Measurements from ENCODE around the gene SRRM2.

The SRRM2 gene

GRCh38 chr16:2777231-2777902 lies 24.9 kb downstream of the SRRM2 start, which contains the start of gene ELOB:
ELOB (minus strand) TSS chr16:2777280; CDS start chr16:2777239, 41 bp downstream.
- peak; percentile 84 for DNase-seq (ENCODE audit: low read depth)

GRCh38 chr16:2777903-2778629 lies 25.6 kb downstream of the SRRM2 start:
- no peak for DNase-seq (ENCODE audit: low read depth)

- DNase-seq (ENCODE audit: low read depth): no peak
These were observed 26.2 kb downstream of the SRRM2 start for GRCh38 chr16:2778630-2778958.

- no peak for DNase-seq (ENCODE audit: low read depth)
These were observed 26.9 kb downstream of the SRRM2 start for GRCh38 chr16:2779151-2779920.

DNA sequence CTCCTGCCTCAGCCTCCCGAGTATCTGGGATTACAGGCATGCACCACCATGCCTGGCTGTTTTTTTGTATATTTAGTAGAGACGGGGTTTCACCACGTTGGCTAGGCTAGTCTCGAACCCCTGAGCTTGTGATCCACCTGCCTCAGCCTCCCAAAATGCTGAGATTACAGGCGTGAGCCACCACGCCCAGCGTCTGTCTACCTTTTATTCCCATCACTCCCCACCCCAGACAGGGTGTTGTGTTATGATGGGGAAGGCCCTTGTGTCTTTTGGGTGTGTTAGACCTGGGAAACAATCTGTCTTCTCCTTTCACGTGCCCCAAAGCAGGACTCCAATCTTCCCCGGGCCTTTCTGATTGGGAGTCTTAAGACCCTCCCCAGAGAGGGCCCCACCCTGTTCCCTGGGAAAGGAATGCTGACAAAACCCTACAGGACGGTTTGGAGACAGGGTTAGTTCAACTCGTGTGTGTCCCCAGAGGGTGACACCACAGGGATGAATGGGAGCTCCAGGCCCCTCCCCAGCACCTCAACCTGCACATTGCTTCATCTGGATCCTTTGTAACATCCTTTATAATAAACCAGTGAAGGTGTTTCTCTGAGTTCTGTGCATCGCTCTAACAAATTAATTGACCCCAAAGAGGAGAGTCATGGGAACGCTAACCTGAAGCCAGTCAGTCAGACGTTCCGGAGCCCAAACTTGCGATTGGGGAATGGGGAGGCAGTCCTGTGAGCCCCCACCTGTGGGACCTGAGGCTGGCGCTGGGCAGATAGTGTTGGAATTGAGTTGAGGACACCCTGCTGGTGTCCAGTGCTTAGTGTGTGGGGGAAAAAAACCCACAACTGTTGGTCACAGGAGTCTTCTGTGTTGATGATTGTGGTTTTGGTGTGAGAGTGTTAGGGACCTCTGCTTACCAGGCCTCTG lies 27.8 kb downstream of the SRRM2 start:
- DNase-seq (ENCODE audit: low read depth): no peak

DNA sequence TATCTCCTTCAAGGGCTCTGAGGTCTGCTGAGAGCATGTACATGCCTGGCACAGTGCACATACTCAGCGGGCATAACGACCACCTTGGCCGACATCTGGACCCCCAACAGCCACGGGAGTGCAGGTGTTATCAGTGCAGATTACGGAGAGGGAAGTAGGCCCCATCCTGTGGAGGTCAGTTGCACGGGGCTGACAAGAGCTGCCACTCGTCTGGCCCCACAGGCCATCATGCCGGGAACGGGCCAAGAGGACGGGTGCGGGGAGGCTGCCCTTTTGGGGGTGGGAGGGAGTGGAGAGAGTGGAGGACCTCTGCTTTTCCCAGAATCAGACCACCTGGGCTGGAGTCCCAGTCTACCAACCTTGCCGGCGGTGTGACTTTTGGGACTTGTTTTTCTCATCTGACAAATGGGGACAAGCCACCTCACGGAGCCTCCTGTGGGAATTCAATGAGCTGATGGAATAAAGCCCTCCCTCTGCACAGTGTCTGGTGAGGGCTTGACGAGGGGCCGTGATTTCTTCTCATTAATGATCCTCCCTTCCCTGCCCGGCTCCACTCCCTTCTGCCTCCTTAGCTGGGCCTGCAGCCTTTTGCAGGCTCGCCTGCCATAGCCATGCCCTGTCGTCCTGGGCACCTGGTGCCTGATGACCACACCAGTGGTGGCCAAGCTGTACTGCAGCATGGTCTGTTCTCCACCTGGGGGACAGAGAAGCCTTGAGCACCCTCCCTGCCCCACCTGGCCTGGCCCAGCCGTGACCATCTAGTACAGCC lies 30.3 kb downstream of the SRRM2 start:
- DNase-seq (ENCODE audit: low read depth): no peak

DNA sequence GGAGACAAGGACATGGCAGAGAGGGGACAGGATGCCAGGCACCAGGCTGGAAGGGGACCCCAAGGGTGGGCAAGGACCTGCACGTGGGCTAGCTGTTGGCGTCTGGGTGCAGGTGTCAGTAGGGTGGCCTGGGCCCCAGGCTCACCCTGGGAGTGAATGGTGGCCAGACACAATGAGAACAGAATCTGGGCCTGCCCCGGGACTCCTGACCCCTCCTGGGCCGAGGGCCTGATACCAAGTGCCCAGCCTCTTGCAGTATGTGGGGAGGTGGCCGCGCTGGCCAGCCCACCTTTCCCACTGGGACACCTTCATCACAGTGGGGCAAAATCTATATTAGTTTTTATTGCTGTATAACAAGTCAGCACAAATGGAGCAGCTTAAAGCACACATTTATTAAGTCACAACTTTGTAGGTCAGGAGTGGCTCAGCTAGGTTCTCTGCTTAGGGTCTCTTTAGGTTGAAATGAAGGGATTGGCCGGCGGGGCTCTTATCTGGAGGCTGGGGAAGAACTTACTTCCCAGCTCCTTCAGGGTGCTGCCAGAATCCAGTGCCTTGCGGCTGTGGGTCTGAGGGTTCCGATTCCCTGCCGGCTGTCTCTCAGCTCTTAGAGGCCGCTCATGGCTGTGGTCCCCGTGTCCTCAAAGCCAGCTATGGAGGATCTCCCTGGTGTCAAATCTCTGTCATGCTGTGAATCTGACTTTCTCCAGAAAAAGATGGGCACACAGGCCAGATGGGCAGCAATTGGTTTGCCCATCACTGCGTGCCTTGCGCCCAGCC lies 31.3 kb downstream of the SRRM2 start:
- no peak for DNase-seq (ENCODE audit: low read depth)

DNA sequence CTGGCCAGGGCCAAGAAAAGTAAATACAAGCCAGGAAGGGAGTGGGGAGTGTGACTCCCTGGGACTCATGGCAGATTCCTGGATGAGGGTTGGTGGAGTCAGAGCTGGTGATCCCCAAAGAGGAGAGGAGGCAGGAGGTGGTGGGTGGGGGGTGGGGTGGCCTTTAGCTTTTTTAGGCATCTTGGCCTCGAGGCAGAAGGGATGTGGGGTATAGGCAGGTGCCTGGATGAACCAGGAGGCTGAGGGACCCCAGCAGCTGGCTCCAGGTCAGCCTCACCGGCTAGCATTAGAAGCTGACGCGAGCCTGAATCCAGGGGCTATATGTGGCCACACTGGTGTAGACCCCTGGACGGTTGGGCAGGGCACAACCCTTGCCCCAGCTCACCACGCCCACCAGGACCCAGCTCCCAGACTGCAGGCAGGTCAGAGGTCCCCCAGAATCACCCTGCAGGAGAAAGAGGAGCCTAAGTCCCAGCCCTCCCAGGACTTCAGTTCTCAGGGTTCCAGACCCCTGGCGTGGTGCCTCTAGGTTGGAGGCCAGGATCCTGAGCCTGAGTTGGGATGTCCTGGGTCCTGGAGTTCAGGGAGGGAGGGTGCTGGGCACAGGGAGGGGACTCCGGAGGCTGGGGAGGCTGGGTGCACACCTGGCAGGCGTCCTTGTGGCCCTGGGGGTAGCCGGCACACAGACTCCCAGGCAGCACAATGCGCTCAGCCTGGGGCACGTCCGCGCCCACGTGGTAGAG lies 32.1 kb downstream of the SRRM2 start:
- no peak for DNase-seq (ENCODE audit: low read depth)

DNA sequence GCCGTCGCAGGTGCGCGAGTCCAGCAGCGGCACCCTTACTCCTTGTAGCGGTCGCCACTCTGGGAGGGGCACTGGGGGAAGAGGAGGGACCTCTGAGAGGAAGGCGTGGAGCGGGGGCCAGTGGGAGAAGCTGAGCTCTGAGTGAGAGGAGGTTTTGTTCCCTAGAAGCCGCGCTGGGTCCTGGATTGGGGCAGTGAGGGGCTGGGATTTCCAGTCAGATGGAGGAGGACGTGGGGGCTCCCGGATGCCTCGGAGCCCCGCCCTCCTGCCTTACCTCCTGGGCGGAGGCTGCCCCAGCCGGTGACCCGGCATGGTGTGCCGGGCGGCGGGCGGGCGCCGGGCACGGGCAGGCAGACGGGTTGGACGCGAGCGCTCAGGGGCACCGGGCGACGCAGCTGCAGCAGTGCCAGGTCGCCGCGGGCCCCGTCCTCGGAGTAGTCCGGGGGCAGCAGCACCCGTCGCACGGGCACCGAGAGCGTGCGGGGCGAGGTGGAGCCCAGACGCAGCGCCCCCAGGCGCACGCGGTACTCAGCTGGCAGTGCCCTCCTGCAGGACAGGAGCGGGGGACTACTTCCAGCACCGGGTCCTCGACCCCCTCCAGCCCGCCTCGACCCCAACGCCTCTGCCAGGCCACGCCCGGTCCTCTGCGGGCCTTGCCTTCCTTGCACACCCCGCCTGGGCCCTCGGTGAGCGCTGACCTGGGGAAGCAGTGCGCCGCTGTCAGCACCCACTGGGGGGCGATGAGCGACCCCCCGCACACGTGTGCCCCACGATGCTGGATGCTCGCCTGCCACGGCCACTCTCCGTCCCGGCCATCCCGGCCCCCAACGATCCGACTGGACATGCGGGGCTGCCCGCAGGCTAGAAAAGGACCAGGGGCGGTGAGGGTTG lies 32.9 kb downstream of the SRRM2 start:
- DNase-seq (ENCODE audit: low read depth): peak; percentile 22

DNA sequence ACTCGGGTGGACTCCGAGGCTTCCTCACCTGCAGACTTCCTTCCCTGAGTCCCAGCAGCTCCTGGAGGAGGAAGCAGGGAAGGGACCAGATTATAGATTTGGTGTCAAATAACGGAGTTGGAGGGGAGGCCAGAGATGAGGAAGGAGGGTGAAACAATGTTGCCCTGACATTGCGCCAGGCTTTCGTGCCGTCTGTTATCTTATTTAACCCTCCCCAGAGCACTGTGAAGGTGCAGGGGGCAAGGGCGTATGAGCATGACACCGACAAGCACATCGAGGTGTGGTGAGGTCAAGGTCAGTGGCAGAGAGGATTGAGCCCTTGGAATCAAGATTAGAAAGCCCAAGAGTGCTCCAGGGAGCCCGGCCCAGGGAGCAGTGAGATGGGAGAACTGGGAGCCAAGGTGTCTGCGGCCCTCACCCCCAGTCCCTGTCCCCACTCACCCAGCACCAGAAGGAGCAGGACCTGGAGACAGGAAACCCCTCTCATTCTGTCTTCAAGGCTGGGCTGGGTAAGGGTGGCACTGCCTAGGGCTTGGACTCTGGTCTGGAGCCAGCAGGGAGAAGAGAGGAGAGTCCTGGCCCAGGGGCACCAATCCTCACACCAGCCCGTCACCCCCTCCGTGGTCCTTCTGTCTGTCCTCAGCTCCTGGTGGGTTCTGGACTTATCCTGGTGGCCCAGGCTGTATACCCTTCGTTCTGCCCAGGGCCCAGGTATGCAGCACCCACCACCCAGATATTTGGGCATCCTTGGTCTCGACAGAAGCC lies 33.8 kb downstream of the SRRM2 start:
- no peak for DNase-seq (ENCODE audit: low read depth)

GRCh38 chr16:2786826-2787151 lies 34.4 kb downstream of the SRRM2 start:
- DNase-seq (ENCODE audit: low read depth): no peak

DNA sequence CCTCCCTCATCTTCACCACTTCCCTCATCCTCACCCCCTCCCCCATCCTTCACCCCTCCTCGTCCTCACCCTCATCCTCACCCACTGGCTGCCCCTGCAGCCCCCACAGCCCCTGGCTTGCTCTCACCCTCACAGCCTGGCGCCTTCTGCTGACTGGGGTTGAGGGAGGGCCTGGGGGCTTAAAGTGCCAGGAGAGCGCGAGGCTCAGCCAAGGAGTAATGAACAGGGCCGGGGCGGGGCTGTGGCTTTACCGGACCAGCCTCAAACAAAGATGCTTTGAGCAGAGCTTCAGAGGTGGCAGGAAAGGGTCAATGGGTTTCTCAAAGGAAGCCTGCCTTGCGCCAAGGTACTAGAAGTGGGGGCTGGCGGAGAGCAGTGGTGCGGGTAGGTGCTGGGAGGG lies 35.0 kb downstream of the SRRM2 start, which contains the start of gene PRSS33:
PRSS33 (minus strand) TSS at position 155 of the 400 bp plus-strand sequence. CDS start 1,013 bp downstream, outside the sequence.
- DNase-seq (ENCODE audit: low read depth): no peak

GRCh38 chr16:2787961-2788360 lies 35.5 kb downstream of the SRRM2 start:
- no peak for DNase-seq (ENCODE audit: low read depth)

- no peak for DNase-seq (ENCODE audit: low read depth)
These were observed 38.2 kb downstream of the SRRM2 start for GRCh38 chr16:2790631-2791030.

DNA sequence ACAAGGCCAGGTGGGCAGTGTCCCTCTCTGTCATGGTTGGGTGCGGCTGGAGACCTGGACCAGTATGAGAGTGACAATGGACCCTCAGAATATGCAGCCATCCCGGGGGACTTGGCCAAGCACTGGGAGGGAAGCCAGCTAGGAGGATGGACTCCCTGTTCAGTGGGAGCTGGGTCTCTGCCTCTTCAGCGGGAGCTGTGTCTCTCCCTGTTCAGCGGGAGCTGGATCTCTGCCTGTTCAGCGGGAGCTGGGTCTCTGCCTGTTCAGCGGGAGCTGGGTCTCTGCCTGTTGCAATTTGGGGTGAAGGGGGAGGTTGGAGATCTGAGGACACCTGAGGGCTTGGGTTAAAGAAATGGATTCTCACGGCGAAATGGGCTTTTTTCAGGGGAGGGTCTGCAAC lies 38.7 kb downstream of the SRRM2 start:
- no peak for DNase-seq (ENCODE audit: low read depth)

- DNase-seq (ENCODE audit: low read depth): no peak
These were observed 40.5 kb downstream of the SRRM2 start for GRCh38 chr16:2792940-2793339.

- DNase-seq (ENCODE audit: low read depth): no peak
These were observed 43.1 kb downstream of the SRRM2 start for GRCh38 chr16:2795395-2796143.
